GM19043 (cell line): ENCODE data around the gene SPDYE4.

Experiments used
- ATAC-seq: cut with Tn5 transposase; IDR thresholded peaks from one replicate; pipeline ENCODE4 v1.9.1; 2021; ENCODE audit warnings: low read depth; ENCODE audit not compliant: unreplicated experiment

SPDYE4 gene

DNA sequence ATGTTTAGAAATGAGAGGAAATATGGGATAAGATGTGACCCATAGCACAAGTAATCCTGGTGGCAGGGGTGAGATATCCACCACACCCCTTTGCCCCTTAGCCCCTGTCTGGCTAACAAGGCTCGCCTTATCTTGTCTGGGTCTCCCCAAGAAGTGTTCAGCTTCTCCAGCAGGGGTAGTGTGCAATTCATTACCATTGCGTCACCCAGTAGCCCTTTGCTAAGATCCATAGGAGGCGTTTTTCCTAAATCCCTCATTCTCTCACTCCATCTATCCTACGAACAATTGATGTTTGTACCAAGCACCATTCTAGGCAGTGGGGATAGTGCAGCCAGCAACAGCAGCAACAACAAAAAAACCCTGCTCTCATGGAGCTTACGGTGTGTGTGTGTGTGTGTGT, 44.5 kb downstream of the SPDYE4 start:
- no peak for ATAC-seq

DNA sequence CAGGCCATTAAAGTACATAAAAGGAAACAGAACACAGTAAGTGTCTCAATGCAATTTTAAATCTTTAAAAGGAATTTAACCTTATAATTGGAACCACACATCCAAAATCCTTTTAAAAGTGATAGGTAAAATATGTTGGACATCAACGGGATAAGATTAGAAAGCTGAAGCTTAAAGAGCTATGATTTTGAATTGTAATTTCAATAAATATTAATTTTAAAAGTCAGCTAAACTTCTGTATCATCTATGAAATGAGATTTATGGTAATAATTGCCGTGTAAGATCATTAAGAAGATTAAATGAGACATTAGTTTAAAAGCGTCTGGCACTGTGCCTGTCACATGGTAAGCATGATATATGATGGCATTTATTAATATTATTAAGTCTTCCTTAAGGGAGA, 45.0 kb downstream of the SPDYE4 start:
- ATAC-seq, result no peak

DNA sequence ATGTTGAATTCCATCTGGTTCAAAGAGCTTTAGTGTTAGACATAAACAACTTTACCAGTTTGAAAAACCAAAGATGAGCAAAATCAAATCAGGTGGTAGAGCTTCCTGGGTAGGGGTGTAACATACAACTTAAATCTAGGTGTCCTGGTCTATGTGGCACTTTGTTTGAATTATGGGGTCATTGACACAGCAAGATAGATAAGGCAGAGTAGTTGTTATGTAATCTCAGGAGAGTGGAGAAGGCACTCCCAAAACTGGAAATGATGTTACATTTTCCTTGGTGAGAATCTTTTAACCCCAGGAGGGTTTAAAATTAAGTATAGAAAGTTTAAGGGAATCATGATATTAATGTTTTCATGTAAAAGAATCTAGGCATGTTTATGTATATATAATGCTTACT, 45.6 kb downstream of the SPDYE4 start:
- no peak for ATAC-seq

DNA sequence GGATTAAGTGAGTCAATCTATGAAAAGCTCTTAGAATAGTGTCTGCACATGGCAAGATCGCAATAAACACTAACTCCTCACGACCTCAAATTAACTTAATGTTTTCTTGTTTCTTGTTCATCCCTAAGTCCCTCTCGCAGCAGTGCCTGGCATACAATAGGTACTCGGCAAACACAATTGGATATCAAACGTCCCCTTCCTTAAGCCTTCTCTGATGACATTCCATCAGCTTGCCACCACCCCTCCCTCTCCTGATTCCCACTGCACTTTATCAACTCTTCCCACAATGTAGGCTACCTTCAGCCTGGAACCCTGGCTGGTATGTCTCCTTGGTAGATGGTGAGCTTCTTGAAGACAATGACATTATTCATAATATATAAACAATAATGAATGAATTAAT, 47.1 kb downstream of the SPDYE4 start:
- no peak for ATAC-seq

DNA sequence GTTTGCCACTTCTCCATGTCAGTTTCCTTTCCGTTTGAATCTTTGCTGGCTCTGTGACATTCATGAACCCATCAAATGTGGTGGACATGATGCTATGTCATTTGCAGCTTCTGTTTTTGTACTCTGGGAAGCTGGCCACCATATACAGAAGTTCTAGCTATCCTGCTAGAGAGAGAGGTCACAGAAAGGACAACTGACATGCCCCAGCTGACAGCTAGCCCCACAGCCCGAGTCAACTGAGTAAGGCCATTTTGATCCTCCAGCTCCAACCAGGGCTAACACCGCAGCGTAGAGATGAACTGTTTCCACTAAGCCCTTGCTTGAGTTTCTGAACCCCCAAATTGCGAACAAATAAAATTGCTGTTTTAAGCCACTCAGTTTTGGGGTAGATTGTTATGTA, 47.5 kb downstream of the SPDYE4 start:
- ATAC-seq, result no peak

DNA sequence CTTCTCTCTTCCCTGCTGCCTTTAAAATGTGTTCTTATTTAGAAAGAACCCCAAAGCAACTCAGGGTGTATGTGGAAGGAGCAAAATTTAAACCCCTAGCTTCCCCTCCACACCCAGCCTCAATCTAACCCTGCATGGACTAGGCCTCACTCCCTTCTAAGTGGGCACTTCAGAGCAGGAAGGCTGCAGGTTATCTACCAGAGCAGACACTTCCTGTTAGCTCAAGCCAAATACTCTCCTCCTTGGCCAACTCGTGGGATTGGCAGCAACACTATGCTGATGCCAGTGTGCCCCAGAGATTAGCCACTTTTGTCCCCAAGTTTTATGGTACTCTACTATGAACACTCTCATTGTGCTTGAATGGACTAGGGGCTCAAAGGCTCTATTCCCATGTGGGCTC, 49.3 kb downstream of the SPDYE4 start:
- no peak for ATAC-seq

DNA sequence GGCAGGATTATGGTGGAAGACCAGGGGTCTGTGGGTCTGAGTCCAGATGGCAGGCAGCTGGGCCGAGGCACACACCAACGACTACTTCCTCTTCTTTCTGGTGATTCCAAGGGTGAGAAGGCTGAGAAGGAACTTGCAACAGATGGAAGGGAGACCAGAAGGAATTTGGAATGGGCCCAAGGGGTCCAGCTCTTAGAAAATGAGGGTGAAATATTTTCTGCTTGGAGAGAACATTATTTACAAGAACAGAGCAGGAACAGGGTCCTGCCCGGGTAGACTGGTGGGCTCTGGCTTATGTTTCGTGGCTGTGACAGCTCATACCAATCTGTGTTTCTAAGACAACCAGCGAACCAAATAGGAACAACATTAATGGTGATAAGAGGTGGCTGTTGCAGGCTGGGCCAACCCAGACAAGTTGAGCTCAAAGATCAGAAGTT, 50.3 kb downstream of the SPDYE4 start:
- ATAC-seq, result no peak

DNA sequence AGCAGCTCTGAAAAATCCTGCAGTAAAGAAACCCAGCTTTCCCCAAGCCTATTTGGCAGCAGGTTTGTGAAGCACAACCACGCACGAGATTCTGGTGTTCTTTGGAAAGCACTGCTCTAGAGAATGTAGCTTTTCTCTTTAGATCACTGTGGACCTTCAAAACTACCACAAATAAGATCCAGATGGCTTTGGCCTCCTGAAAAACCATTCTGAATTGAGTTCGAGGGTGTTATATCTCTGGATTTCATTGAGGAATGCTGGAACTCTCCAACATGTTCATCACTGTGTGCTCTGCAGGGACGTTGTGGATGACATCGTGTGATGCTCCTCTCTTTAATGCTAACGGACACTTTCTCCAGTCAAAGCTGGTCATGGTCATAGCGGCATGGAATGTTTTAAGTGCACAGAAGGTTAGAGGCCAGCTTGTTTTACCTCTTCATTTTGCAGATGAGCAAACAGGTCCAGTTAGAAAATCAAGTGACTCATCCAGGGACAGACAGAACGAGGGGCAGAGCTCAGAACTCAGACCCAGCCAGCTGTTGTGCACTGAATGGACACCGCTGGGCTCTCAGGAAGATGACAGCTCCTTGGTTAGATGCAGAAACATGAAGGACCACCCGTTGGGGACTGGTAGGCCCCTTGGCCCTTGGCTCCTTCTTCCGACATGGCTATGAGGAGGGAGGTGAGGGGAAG, 50.9 kb downstream of the SPDYE4 start:
- no peak for ATAC-seq

DNA sequence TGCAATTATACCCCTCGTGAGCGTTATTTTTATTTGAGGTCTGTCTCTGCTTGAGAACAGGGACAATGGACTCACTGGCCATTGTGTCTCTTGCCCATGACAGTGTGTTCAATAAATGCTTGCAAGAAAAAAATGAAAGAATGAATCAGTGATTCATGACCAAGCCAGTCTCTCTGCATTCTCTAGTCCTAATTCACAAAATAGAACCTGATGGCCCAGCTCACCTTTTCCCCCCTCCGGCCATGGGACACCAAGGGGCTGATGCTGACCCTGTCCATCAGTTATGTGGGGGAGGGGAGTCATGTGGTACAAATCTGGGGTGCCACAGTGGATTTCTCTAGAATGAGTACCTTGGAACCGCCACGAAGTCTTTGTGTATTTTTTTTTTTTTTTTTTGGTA, 51.9 kb downstream of the SPDYE4 start:
- ATAC-seq, result no peak

DNA sequence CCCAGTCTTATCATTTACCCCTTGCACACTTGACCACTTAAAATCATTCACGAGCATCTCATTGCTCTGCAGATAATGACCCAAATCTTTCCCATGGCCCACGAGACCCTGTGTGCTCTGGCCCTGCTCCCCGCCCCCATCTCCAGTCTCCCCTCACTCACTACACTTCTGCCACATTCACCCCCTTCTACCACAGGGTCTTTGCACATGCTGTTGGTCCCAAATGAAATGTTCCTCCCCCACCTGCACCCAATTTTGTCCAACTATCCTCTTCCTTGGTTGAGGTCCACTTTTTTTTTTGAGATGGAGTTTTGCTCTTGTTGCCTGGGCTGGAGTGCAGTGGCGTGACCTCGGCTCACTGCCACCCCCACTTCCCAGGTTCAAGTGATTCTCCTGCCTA, 52.9 kb downstream of the SPDYE4 start:
- ATAC-seq, result no peak

DNA sequence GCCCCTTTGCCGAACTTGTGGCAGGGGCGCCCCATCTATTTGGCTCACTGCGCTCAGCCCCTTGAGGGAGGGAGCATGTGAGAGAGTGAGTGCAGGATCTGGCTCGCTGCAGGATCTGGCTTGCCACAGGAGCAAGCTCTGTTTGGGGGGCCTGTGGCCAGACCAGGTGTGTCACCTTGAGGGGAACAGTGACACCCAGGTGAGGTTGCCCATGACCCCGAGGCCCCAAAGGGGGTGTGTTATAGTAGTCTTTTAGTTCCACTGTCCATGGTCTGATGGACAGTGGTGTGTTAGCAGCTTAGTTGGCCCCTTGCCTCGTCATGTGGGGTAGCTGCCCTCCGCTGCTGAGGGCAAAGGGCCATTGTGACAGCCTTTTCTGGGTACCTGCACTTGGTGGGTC, 55.3 kb downstream of the SPDYE4 start:
- no peak for ATAC-seq

DNA sequence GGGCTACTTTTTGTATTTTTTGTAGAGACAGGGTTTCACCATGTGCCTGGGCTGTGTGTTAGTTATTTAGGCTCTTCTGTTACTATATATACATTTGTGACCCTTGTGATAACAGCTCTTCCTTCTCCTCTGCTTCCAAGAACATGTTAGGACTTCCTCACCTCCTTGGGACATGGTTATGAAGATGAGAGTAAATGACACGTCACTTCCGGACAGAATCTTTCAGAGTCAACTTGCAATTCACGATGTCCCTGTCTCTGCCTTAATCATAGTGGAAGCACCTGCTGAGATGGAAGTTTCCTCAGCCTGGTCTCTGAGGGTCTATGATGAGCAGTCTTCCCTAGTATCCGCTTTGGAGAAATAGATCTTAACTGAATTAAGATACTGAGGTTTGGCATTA, 56.6 kb downstream of the SPDYE4 start:
- ATAC-seq, result no peak

DNA sequence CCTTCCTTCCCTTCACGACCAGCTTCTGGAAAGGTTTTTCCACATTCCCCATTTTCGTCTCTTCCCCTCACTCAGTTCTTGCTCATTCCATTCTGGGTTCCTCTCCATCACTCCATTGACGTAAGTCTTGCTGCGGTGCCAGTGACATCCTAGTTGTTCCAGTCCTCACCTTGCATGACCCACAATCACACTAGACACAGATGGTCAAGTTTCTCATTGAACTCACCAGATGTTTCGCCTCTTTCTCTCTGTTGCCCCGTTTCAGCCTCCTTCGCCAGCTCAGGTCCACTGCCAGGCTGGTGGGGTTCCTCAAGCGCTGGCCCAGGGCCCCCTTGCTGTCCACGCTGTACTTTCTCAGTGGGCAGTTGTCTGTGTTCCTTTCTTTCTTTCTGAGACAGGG, 57.1 kb downstream of the SPDYE4 start:
- ATAC-seq, result no peak
